Measurements from ENCODE around the gene FAM163B. TPM values are rescaled to one million over a fixed set of nuclear protein-coding genes. Genes with fewer than 3 reads are reported as not detected.

Gene FAM163B
- total RNA-seq, 1 donor from 2014 or later = not detected

DNA sequence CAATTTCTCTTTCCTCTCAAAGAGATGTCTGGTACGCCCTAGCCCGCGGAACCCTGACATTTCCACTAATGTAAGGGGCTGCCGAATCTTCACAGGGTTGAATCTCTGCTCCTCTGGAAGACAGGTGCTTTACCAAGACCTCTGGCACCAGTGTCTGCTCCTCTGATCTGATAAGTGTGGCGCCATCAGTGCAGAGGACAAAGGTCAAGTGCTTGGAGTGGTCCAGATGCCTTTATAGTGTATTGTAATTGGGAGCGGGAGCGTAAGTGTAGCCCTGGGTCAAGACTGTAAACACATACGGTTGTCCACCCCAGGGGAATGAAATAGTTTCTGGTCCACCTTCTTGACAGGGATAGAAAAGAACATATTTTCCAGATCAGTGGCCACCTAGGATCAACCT lies 57.0 kb downstream of the FAM163B start:
- Mint-ChIP-seq H3K9me3 (no peaks in the 10 kb centered on the region), H3K4me3 (no peak overlapping the region), H3K27ac (no peak overlapping the region), H3K36me3 (ENCODE audit: low read depth) (no peaks in the 10 kb centered on the region), H3K4me1 (peaks cover 2% of the 10 kb centered on the region), H3K27me3 (peaks cover 7% of the 10 kb centered on the region)
- POLR2A ChIA-PET = no interaction called here
- DNase-seq (no peak), ATAC-seq (ENCODE audit: low read depth) (no peak)
- intact Hi-C loops (cut with micrococcal nuclease) = no loop called here
- TF ChIP-seq, protein P1, sequence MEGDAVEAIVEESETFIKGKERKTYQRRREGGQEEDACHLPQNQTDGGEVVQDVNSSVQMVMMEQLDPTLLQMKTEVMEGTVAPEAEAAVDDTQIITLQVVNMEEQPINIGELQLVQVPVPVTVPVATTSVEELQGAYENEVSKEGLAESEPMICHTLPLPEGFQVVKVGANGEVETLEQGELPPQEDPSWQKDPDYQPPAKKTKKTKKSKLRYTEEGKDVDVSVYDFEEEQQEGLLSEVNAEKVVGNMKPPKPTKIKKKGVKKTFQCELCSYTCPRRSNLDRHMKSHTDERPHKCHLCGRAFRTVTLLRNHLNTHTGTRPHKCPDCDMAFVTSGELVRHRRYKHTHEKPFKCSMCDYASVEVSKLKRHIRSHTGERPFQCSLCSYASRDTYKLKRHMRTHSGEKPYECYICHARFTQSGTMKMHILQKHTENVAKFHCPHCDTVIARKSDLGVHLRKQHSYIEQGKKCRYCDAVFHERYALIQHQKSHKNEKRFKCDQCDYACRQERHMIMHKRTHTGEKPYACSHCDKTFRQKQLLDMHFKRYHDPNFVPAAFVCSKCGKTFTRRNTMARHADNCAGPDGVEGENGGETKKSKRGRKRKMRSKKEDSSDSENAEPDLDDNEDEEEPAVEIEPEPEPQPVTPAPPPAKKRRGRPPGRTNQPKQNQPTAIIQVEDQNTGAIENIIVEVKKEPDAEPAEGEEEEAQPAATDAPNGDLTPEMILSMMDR (IDR thresholded peaks at IDR 0.05) = no peak
- CTCF ChIA-PET = no interaction called here

DNA sequence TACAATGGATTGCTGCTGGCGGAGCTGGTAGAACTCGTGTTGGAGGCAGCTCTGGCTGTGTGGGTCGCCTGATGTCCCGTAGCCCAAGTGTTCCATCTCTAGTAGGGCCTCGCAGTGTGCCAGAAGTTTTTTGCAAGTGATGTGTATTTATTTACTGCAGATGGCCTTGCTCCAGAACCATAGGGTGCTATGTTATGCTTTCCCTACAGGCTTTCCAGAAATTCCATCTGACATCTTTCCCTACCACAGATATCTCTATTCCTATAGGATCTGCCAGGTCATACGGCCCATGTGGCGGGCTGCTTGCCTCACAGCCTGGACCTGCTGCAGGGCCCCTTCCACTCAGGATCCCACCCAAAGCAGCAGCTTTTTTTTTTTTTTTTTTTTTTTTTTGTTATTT lies 57.7 kb downstream of the FAM163B start:
- H3K4me1 Mint-ChIP-seq = peaks cover 2% of the 10 kb centered on the region
- intact Hi-C loops (cut with micrococcal nuclease) = no loop called here
- peaks cover 7% of the 10 kb centered on the region for H3K27me3 Mint-ChIP-seq
- no peaks in the 10 kb centered on the region for H3K9me3 Mint-ChIP-seq
- H3K27ac Mint-ChIP-seq = no peak overlapping the region
- TF ChIP-seq, protein P1 (IDR thresholded peaks at IDR 0.05) = no peak
- POLR2A ChIA-PET = no interaction called here
- CTCF ChIA-PET = no interaction called here
- ATAC-seq (ENCODE audit: low read depth) (no peak), DNase-seq (no peak)
- no peaks in the 10 kb centered on the region for H3K36me3 Mint-ChIP-seq (ENCODE audit: low read depth)
- H3K4me3 Mint-ChIP-seq = no peak overlapping the region

DNA sequence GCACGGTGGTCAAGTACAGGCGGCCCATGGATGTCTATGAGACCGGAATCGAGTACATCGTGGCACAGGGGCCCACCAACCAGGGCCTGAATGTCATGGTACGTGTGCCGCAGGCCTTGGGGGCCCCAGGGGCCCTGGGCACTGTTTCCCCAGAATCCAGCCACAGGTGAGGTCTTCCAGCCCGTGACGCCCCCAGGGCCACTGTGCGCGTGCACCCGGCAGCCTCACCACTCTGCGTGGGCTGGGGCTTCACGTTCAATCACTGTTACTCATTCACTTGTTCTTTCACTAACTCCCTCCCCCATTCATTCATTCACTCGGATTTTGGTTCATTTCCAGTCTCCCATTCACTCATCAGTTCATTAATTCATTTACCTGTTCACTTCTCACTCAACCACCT lies 62.1 kb downstream of the FAM163B start:
- peaks cover 3% of the 10 kb centered on the region for H3K27me3 Mint-ChIP-seq
- H3K36me3 Mint-ChIP-seq (ENCODE audit: low read depth) = no peaks in the 10 kb centered on the region
- H3K9me3 Mint-ChIP-seq = no peaks in the 10 kb centered on the region
- H3K4me3 Mint-ChIP-seq = no peak overlapping the region
- no peak for ATAC-seq (ENCODE audit: low read depth)
- DNase-seq = no peak
- intact Hi-C loops (cut with micrococcal nuclease) = no loop called here
- TF ChIP-seq, protein P1 (IDR thresholded peaks at IDR 0.05) = no peak
- no peak overlapping the region for H3K27ac Mint-ChIP-seq
- ChIA-PET POLR2A (no interaction called here), CTCF (no interaction called here)
- H3K4me1 Mint-ChIP-seq = no peaks in the 10 kb centered on the region

DNA sequence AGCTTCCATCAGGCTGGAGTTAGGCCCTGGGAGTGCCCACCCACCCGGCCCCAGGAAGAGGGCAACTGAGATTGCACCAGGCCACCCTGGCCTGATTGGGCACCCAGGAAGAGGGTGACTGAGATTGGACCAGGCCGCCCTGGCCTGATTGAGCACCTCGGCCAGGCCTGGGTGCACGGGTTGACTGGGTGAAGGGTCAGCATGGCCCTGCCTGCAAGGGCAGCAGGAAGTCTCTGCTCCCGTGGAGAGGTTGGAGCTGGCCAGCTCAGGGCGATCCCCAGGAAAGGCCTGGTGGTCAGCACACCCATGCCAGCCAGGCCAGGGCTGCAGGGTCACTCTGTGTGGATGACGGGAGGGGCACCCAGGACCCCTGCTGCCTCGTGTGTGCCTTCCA lies 62.9 kb downstream of the FAM163B start:
- intact Hi-C loops (cut with micrococcal nuclease) = no loop called here
- DNase-seq = no peak
- H3K36me3 Mint-ChIP-seq (ENCODE audit: low read depth) = no peaks in the 10 kb centered on the region
- no peak for ATAC-seq (ENCODE audit: low read depth)
- no peak overlapping the region for H3K27ac Mint-ChIP-seq
- CTCF ChIA-PET = no interaction called here
- no peaks in the 10 kb centered on the region for H3K4me1 Mint-ChIP-seq
- peaks cover 2% of the 10 kb centered on the region for H3K27me3 Mint-ChIP-seq
- H3K4me3 Mint-ChIP-seq = no peak overlapping the region
- POLR2A ChIA-PET = no interaction called here
- H3K9me3 Mint-ChIP-seq = no peaks in the 10 kb centered on the region
- TF ChIP-seq, protein P1 (IDR thresholded peaks at IDR 0.05) = no peak

DNA sequence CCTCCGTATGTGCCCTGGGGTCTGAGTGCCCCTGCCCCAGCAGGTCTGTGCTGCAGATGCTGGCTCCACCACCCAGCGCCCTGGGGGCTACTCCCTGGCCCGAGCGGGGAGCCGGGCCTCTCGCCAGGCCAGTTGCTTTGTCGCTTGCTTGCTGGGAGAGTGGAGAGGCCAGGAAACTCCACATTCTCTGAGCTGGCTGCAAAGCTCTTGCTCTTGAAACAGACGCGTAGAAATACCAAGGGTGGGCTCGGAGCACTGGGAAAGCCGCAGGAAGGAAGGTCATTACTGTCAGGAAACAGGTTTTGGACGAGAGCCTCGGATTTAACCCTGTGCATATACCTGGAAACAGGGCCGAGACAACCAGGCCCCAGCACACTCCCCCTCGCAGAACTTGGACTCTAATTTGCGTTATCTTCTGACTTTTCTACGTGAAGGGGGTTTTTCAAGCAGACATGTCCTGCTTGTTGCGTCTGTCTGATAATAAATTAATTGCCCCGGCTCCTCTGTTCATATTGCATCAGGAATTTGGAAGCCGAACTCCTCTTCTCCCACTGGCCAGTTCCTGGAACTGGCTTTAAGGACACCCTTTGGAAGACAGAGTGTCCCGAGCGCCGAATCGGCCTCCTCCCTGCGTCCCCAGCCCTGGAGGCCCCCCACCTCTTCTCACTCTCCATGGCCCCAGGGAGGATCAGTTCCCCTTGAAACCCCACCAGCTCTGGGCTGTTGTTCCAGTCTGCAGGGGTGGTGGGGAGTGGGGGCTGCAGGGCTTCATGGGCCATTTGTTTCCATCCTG lies 63.5 kb downstream of the FAM163B start:
- intact Hi-C loops (cut with micrococcal nuclease) = no loop called here
- ChIA-PET CTCF (no interaction called here), POLR2A (no interaction called here)
- H3K9me3 Mint-ChIP-seq = no peaks in the 10 kb centered on the region
- ATAC-seq (ENCODE audit: low read depth) = no peak
- no peak for DNase-seq
- H3K4me3 Mint-ChIP-seq = no peak overlapping the region
- peaks cover 1% of the 10 kb centered on the region for H3K4me1 Mint-ChIP-seq
- TF ChIP-seq, protein P1 (IDR thresholded peaks at IDR 0.05) = no peak
- H3K27ac Mint-ChIP-seq = no peak overlapping the region
- peaks cover 2% of the 10 kb centered on the region for H3K27me3 Mint-ChIP-seq
- H3K36me3 Mint-ChIP-seq (ENCODE audit: low read depth) = no peaks in the 10 kb centered on the region

Measured in activated B cell treated with CpG ODN at 0.5 μM for 24 hours (primary cell).